Fibroblast of villous mesenchyme (primary cell): ENCODE results near the gene OR9G1. TPM values are rescaled to one million over a fixed set of nuclear protein-coding genes. Genes with fewer than 3 reads are reported as not detected.

Experiments
- DNase-seq: peaks from one replicate; pipeline ENCODE4 v3.0.0-alpha.2; 2010; ENCODE audit warnings: low read depth
- H3K4me3 ChIP-seq: 2 replicates; pipeline ENCODE4 v1.5.1; 2011; ENCODE audit warnings: low read depth, mild to moderate bottlenecking, low read length
- small RNA-seq: library from RNA; depleted of rRNA; stranded (forward); fragments of <200 nt; gene quantifications from one replicate; pipeline ENCODE3, GENCODE V24; 2012
- total RNA-seq: library from RNA; depleted of rRNA; stranded (reverse); fragments of >200 nt; gene quantifications from 2 replicates; pipeline ENCODE4 v1.2.3, GENCODE V29; 2012
- TF ChIP-seq, protein P1 (sequence below): IDR thresholded peaks from 2 replicates; pipeline ENCODE4 v1.5.1; 2012; ENCODE audit warnings: low read depth, mild to moderate bottlenecking, low read length; ENCODE audit not compliant: insufficient read depth

OR9G1 gene
- total RNA-seq, 1 donor, result not detected

DNA sequence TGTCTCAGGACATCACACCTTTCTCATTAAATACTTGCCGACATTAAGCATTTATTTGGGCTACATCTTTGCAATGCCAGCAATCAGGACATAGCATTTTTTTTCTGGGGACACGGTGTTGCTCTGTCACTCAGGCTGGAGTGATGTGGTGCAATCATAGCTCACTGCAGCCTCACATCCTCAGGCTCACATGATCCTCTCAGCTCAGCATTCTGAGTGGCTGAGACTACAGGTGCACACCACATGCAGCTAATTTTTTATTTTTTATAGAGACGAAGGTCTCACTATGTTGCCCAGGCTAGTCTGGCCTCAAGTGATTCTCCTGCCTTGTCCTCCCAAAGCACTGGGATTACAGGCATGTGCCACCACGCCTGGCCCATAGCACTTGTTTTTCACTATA, 21.6 kb downstream of the OR9G1 start:
- no peak overlapping the region for H3K4me3 ChIP-seq
- no peak for DNase-seq
- TF ChIP-seq, protein P1, sequence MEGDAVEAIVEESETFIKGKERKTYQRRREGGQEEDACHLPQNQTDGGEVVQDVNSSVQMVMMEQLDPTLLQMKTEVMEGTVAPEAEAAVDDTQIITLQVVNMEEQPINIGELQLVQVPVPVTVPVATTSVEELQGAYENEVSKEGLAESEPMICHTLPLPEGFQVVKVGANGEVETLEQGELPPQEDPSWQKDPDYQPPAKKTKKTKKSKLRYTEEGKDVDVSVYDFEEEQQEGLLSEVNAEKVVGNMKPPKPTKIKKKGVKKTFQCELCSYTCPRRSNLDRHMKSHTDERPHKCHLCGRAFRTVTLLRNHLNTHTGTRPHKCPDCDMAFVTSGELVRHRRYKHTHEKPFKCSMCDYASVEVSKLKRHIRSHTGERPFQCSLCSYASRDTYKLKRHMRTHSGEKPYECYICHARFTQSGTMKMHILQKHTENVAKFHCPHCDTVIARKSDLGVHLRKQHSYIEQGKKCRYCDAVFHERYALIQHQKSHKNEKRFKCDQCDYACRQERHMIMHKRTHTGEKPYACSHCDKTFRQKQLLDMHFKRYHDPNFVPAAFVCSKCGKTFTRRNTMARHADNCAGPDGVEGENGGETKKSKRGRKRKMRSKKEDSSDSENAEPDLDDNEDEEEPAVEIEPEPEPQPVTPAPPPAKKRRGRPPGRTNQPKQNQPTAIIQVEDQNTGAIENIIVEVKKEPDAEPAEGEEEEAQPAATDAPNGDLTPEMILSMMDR, result no peak

GRCh38 chr11:56740107-56740506, 41.2 kb downstream of the OR9G1 start:
- H3K4me3 ChIP-seq, result no peak overlapping the region
- TF ChIP-seq, protein P1, result no peak
- no peak for DNase-seq

GRCh38 chr11:56740886-56741285, 42.0 kb downstream of the OR9G1 start:
- no peak for DNase-seq
- H3K4me3 ChIP-seq, result no peak overlapping the region
- TF ChIP-seq, protein P1, result no peak

DNA sequence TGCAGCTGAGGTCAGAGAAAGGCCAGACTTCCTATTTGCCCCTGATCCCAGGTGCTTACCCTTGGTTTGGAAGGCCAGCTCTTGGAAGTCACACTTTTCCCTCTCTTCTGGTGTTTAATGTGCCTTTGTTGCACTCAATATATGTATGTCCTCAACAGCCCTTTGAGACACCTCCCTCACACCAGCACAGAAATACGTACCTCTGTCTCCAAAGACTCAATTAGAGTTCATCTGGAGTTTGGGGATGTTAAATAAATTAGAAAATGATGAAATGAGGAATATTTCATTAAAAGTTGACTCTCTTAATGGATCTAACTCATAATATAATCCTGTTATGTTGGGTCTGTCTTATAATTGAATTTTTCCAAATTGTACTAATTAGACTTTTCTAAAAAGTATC, 49.7 kb downstream of the OR9G1 start, which contains the start of gene OR9G4:
TSS of gene OR9G4 (minus strand) at position 101 of the 400 bp plus-strand sequence. CDS start 4,931 bp downstream, outside the sequence.
- TF ChIP-seq, protein P1, result no peak

DNA sequence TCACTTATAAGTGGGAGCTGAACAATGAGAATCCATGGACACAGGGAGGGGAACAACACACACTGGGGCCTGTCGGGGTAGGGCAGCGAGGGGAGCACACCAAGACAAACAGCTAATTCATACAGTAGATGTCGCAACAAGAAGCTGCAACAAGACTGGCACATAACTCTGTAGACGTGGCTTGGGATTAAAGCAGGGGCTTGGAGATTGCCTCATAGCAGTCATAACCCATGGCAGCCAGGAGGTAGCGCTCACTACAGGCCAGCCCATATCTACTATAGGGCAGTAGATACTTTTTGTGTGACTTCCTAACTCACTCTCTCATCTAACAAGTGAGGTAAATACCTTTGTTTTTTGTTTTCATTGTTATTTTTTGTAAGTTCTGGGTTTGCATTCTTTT, 51.3 kb downstream of the OR9G1 start:
- no peak for DNase-seq
- TF ChIP-seq, protein P1, result no peak
- no peak overlapping the region for H3K4me3 ChIP-seq

More for the DNA sequence above, 49.7 kb downstream of the OR9G1 start, which contains the start of gene OR9G4:
- DNase-seq, result no peak
- H3K4me3 ChIP-seq, result no peak within 1 kb of the TSS

GRCh38 chr11:56751480-56751879, 52.6 kb downstream of the OR9G1 start:
- TF ChIP-seq, protein P1, result no peak
- no peak overlapping the region for H3K4me3 ChIP-seq
- DNase-seq, result no peak

Small RNA genes lying within 50 kb of the gene (small RNA-seq; reads per million reads assigned to genes)
- gene AP001803.1 (not detected), gene AP004245.1 (not detected), gene MIR6128 (not detected)

Other genes starting within 250 kb of the OR9G1 start
- gene OR5M3, start 225.7 kb upstream of the OR9G1 start, total RNA-seq, result not detected in 2 replicates
- gene OR5M8, start 207.7 kb upstream of the OR9G1 start, total RNA-seq, result not detected in 2 replicates
- not detected in 2 replicates for gene OR5M11, start 155.8 kb upstream of the OR9G1 start, total RNA-seq
- gene OR5M10, start 121.4 kb upstream of the OR9G1 start, total RNA-seq, result not detected in 2 replicates
- gene OR5M1, start 84.2 kb upstream of the OR9G1 start, total RNA-seq, result not detected in 2 replicates
- not detected in 2 replicates for gene OR5AP2, start 56.7 kb upstream of the OR9G1 start, total RNA-seq
- gene OR5AR1, start 35.4 kb upstream of the OR9G1 start, total RNA-seq, result not detected in 2 replicates
- not detected in 2 replicates for gene OR9G4, start 49.6 kb downstream of the OR9G1 start, total RNA-seq